Esophagus muscularis mucosa (tissue), 4 donors: ENCODE results near the gene TNFRSF21. TPM values are rescaled to one million over a fixed set of nuclear protein-coding genes. Genes with fewer than 3 reads are reported as not detected.
"Not testable (repeated sequence)": the region's sequence is repeated elsewhere in the genome, so short reads cannot be mapped to it uniquely, and the experiment has no call there.

Experiments
- DNase-seq: peaks from one replicate; pipeline ENCODE4 v3.0.0-alpha.2; 2017; ENCODE audit errors: extremely low spot score
- H3K27ac ChIP-seq, 4 donors: fragments of 200-600 bp; sonication (generic); replicated peaks in 1 of 4; 1 replicate in 3 of 4; 2 replicates in 1 of 4; pipeline ENCODE4 v1.5.1; 2016 to 2019; ENCODE audit warnings: mild to moderate bottlenecking in 1 of 4
- H3K27me3 ChIP-seq, 4 donors: fragments of 200-600 bp; sonication (generic); one replicate each; pipeline versions ENCODE4 v1.5.1 to v1.6.0; 2016 to 2019
- H3K36me3 ChIP-seq, 4 donors: fragments of 200-600 bp; sonication (generic); one replicate each; pipeline ENCODE4 v1.5.1; 2016 to 2019
- H3K4me1 ChIP-seq, 4 donors: fragments of 200-600 bp; sonication (generic); one replicate each; pipeline ENCODE4 v1.5.1; 2016 to 2019
- H3K4me3 ChIP-seq, 4 donors: fragments of 200-600 bp; sonication (generic); 1 replicate in 2 of 4; 2 replicates in 2 of 4; pipeline ENCODE4 v1.5.1; 2016 to 2019; ENCODE audit warnings: mild to moderate bottlenecking in 4 of 4, moderate library complexity in 1 of 4
- H3K9me3 ChIP-seq, 4 donors: fragments of 200-600 bp; sonication (generic); 1 replicate in 3 of 4; 2 replicates in 1 of 4; pipeline ENCODE4 v1.5.1; 2016 to 2019
- EP300 ChIP-seq: sonication (generic); formaldehyde crosslinking; IDR thresholded peaks from one replicate; pipeline ENCODE4 v1.6.1; 2017; ENCODE audit warnings: antibody characterized with exemption
- POLR2A ChIP-seq: fragments of 450-650 bp; IDR thresholded peaks from one replicate; pipeline ENCODE4 v1.6.1; 2017; ENCODE audit warnings: antibody characterized with exemption, moderate library complexity, mild to moderate bottlenecking, low read depth
- POLR2AphosphoS5 ChIP-seq, 2 donors: sonication (generic); formaldehyde crosslinking; IDR thresholded peaks; one replicate each; pipeline ENCODE4 v1.6.1; 2017; ENCODE audit warnings: antibody characterized with exemption in 2 of 2
- WGBS: methylation state at CpG from one replicate; pipeline ENCODE4 v1.1.5; 2018; 5-methylcytosine and 5-hydroxymethylcytosine counted together
- intact Hi-C: fragments of 100-400 bp; cut with DNase I; formaldehyde crosslinking; loops from one replicate; pipeline ENCODE4 v1.15.1; 2023
- total RNA-seq, 4 donors: library from RNA; depleted of rRNA; stranded (reverse); fragments of >200 nt; gene quantifications; one replicate each; pipeline versions ENCODE4 v1.1.0 to v1.2.1, GENCODE V29; 2016
- TF ChIP-seq, protein P1 (sequence below), 3 experiments: fragments of 200-600 bp in 2 of 3; fragments of 450-650 bp in 1 of 3; sonication (generic) in 2 of 3; IDR thresholded peaks; one replicate each; pipeline ENCODE4 v1.5.1; 2017 to 2019; ENCODE audit warnings: antibody characterized with exemption in 3 of 3, mild to moderate bottlenecking in 2 of 3, moderate library complexity in 1 of 3

Gene TNFRSF21
- total RNA-seq, 4 donors from 2014 or later: 23.7 to 37.0 (median 30.9) TPM

DNA sequence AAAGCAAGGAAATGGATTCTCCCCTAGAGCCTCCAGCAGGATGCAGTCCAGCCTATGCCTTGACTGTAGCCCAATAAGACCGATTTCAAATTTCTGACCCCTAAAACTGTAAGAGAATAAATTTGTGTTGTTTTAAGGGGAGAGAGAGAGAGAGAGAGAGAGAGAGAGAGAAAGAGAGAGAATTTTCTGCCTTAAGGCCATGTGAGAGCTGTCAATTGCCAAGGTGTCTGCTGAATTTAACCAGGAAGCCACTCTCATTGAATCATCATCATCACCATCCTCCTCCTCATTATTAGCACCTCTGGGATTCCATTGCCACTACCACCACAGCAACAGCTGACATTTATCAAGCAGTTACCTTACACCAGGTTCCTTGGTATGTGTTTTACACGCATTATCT, 27.8 kb upstream of the TNFRSF21 start:
- Histone ChIP-seq H3K4me1 (no peaks in the 10 kb centered on the region), H3K4me3 (no peak overlapping the region), H3K9me3 (no peaks in the 10 kb centered on the region), H3K27me3 (no peaks in the 10 kb centered on the region), H3K27ac (no peak overlapping the region), H3K36me3 (no peaks in the 10 kb centered on the region)
- intact Hi-C loops: no loop called here
- 75% methylated on average over 2 of the region's 2 CpGs for WGBS
- TF ChIP-seq EP300 (no peak), POLR2AphosphoS5 (IDR thresholded peaks at IDR 0.05) (no peak), POLR2A (no peak)
- TF ChIP-seq, protein P1, sequence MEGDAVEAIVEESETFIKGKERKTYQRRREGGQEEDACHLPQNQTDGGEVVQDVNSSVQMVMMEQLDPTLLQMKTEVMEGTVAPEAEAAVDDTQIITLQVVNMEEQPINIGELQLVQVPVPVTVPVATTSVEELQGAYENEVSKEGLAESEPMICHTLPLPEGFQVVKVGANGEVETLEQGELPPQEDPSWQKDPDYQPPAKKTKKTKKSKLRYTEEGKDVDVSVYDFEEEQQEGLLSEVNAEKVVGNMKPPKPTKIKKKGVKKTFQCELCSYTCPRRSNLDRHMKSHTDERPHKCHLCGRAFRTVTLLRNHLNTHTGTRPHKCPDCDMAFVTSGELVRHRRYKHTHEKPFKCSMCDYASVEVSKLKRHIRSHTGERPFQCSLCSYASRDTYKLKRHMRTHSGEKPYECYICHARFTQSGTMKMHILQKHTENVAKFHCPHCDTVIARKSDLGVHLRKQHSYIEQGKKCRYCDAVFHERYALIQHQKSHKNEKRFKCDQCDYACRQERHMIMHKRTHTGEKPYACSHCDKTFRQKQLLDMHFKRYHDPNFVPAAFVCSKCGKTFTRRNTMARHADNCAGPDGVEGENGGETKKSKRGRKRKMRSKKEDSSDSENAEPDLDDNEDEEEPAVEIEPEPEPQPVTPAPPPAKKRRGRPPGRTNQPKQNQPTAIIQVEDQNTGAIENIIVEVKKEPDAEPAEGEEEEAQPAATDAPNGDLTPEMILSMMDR (IDR thresholded peaks at IDR 0.05): no peak
- no peak for DNase-seq

DNA sequence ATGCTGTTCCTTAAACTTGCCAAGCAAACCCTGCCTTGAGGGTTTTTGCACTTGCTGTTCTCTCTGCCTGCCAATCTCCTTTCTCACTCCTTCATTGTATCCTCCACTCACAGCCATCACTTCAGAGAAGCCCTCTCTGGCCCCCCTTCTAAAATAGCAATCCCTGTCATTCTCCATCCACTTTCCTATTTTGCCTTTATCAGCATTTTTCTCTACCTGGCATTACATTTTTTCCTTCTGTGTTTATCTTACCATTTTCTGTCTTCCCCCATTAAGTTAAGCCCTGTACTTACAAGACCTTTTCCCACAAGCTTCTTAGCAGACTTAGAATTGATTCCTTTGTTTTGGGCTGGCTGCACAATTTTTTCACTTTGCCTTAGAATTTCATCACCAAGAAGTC, 26.6 kb upstream of the TNFRSF21 start:
- no peaks in the 10 kb centered on the region for H3K27me3 ChIP-seq
- no peak overlapping the region for H3K4me3 ChIP-seq
- H3K27ac ChIP-seq: no peak overlapping the region
- H3K36me3 ChIP-seq: no peaks in the 10 kb centered on the region
- no peaks in the 10 kb centered on the region for H3K9me3 ChIP-seq
- H3K4me1 ChIP-seq: no peaks in the 10 kb centered on the region
- no peak for DNase-seq
- intact Hi-C loops: no loop called here
- TF ChIP-seq EP300 (no peak), POLR2A (no peak), POLR2AphosphoS5 (IDR thresholded peaks at IDR 0.05) (no peak)
- TF ChIP-seq, protein P1 (IDR thresholded peaks at IDR 0.05): no peak

DNA sequence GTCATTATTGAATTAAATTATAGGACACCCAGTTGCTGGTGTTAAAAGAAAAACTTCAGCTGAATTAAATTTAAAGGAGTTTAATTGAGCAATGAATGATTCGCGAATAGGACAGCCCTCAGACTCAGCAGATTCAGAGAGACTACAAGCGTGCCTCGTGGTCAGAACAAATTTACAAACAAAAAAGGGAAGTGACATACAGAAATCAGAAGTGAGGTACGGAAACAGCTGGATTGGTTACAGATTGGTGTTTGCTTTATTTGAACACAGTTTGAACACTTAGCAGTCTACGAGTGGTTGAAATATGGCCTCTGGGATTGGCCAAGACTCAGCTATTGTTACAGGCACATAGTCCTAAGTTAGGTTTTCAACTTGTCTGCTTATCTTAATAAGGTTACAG, 25.8 kb upstream of the TNFRSF21 start:
- H3K27ac ChIP-seq: no peak overlapping the region
- no peaks in the 10 kb centered on the region for H3K9me3 ChIP-seq
- H3K36me3 ChIP-seq: no peaks in the 10 kb centered on the region
- H3K27me3 ChIP-seq: no peaks in the 10 kb centered on the region
- intact Hi-C loops: no loop called here
- no peak overlapping the region for H3K4me3 ChIP-seq
- WGBS: 68% methylated on average over 6 of the region's 6 CpGs
- no peak for TF ChIP-seq POLR2AphosphoS5 (IDR thresholded peaks at IDR 0.05)
- TF ChIP-seq EP300: no peak
- TF ChIP-seq, protein P1 (IDR thresholded peaks at IDR 0.05): no peak
- TF ChIP-seq POLR2A: no peak
- no peaks in the 10 kb centered on the region for H3K4me1 ChIP-seq
- DNase-seq: no peak

DNA sequence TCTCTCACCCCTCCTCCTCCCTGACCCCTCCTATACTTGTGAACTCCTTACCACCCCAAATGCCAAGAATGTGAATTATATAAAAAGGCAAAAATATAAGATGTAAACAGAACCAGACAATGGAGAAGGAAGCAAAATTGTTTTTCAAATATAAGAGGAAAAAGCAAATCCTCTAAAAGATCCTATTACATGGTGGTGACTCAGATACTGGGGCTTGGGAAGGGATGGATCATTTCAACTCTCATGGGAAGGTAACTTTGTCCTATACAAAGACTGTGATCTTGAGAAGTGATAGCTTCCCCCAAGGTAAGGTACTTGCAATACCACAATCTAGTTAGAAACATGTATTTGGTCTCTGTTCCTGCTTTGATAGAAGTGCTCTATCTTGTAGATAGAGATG, 24.6 kb upstream of the TNFRSF21 start:
- DNase-seq: no peak
- TF ChIP-seq POLR2A (no peak), POLR2AphosphoS5 (IDR thresholded peaks at IDR 0.05) (no peak), EP300 (no peak)
- TF ChIP-seq, protein P1 (IDR thresholded peaks at IDR 0.05): no peak
- Histone ChIP-seq H3K27ac (no peak overlapping the region), H3K4me1 (no peaks in the 10 kb centered on the region), H3K4me3 (no peak overlapping the region), H3K9me3 (no peaks in the 10 kb centered on the region), H3K36me3 (no peaks in the 10 kb centered on the region), H3K27me3 (no peaks in the 10 kb centered on the region)
- intact Hi-C loops: no loop called here

DNA sequence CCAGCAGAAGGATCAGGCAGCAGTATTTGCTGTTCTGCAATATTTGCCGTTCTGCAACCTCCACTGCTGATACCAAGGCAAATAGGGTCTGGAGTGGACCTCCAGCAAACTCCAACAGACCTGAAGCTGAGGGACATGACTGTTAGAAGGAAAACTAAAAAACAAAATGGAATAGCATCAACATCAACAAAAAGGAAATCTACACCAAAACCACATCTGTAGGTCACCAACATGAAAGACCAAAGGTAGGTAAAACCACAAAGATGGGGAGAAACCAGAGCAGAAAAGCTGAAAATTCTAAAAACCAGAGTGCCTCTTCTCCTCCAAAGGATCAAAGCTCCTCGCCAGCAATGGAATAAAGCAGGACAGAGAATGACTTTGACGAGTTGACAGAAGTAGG, 18.9 kb upstream of the TNFRSF21 start:
- 79% methylated on average over 3 of the region's 3 CpGs for WGBS
- intact Hi-C loops, H3K27me3 ChIP-seq, DNase-seq, H3K36me3 ChIP-seq, H3K4me1 ChIP-seq, H3K27ac ChIP-seq, H3K4me3 ChIP-seq, H3K9me3 ChIP-seq: not testable (repeated sequence)

DNA sequence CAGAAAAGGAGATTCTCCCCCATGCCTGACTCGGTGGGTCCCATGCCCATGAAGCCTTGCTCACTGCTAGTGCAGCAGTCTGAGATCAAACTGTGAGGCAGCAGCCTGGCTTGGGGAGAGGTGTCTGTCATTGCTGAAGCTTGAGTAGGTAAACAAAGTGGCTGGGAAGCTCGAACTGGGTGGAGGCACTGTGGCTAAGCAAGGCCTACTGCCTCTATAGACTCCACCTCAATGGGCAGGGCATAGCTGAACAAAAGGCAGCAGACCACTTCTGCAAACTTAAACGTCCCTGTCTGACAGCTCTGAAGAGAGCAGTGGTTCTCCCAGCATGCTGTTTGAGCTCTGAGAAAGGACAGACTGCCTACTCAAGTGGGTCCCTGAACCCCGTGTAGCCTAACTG, 18.4 kb upstream of the TNFRSF21 start:
- H3K27me3 ChIP-seq: not testable (repeated sequence)

More for the DNA sequence above, 18.4 kb upstream of the TNFRSF21 start:
- H3K4me1 ChIP-seq, DNase-seq, H3K36me3 ChIP-seq, H3K27ac ChIP-seq, H3K4me3 ChIP-seq, H3K9me3 ChIP-seq, intact Hi-C loops: not testable (repeated sequence)
- 62% methylated on average over 3 of the region's 4 CpGs for WGBS
